IMR-90 (cell line): ENCODE measurements around the gene ATG9B. TPM values are rescaled to one million over a fixed set of nuclear protein-coding genes. Genes with fewer than 3 reads are reported as not detected.

Experiments used
- ATAC-seq: fragments of 200-7000 bp; cut with Tn5 transposase; 2 replicates; pipeline ENCODE4 v1.9.1; 2020; ENCODE audit warnings: low read depth, mild to moderate bottlenecking, moderate library complexity
- BruUV-seq: library from RNA; stranded (reverse); fragments of 400-500 nt; replicated peaks from 2 replicates; lab custom pipeline; 2021; lab: Mats Ljungman, UMichigan
- CTCF ChIA-PET: fragments of 300-600 bp; formaldehyde crosslinking; extraction: SDS; loops from one replicate; lab custom pipeline; 2021; ENCODE audit warnings: antibody characterized with exemption; lab: Yijun Ruan, JAX
- POLR2A ChIA-PET: fragments of 300-600 bp; sonication (Branson Sonifier 250); formaldehyde crosslinking; loops from one replicate; lab custom pipeline; 2022; ENCODE audit warnings: antibody characterized with exemption; ENCODE audit not compliant: unreplicated experiment; lab: Charles Lee
- DNase-seq: peaks from one replicate; pipeline ENCODE4 v3.0.0; 2013
- H2AFZ ChIP-seq: replicated peaks from 2 replicates; pipeline ENCODE3; 2013; ENCODE audit warnings: low read length, mild to moderate bottlenecking; ENCODE audit not compliant: poor library complexity
- H2AK5ac ChIP-seq: 2 replicates; pipeline ENCODE4 v1.6.1; 2013; ENCODE audit warnings: low read depth, low read length, inconsistent platforms
- H2AK9ac ChIP-seq: replicated peaks from 2 replicates; pipeline ENCODE3; 2013; ENCODE audit warnings: mild to moderate bottlenecking, low read depth, low read length, moderate library complexity; ENCODE audit not compliant: poor library complexity
- H2BK120ac ChIP-seq: 2 replicates; pipeline ENCODE4 v1.6.1; 2013; ENCODE audit warnings: low read depth, low read length, inconsistent platforms
- H2BK15ac ChIP-seq: 3 replicates; pipeline ENCODE4 v1.6.1; 2013; ENCODE audit warnings: low read depth, low read length, inconsistent platforms
- H2BK20ac ChIP-seq: 2 replicates; pipeline ENCODE4 v1.6.1; 2013; ENCODE audit warnings: low read depth, mild to moderate bottlenecking, inconsistent platforms, low read length, moderate library complexity
- H2BK5ac ChIP-seq: 2 replicates; pipeline ENCODE4 v1.6.1; 2013; ENCODE audit warnings: mild to moderate bottlenecking, low read depth, low read length, inconsistent platforms; ENCODE audit not compliant: poor library complexity, severe bottlenecking
- H3K14ac ChIP-seq: replicated peaks from 2 replicates; pipeline ENCODE4 v1.6.1; 2013; ENCODE audit warnings: low read depth, low read length, inconsistent platforms
- H3K18ac ChIP-seq: 2 replicates; pipeline ENCODE4 v1.6.1; 2013; ENCODE audit warnings: low read depth, low read length, control low read depth
- H3K23ac ChIP-seq: 2 replicates; pipeline ENCODE4 v1.6.1; 2013; ENCODE audit warnings: low read depth, low read length, inconsistent platforms
- H3K27ac ChIP-seq: 2 replicates; pipeline ENCODE4 v1.5.1; 2013; ENCODE audit warnings: mild to moderate bottlenecking, control low read depth, low read length; ENCODE audit not compliant: insufficient read depth
- H3K27me3 ChIP-seq: 2 replicates; pipeline ENCODE4 v1.6.1; 2013; ENCODE audit warnings: low read length; ENCODE audit not compliant: control insufficient read depth, insufficient read depth
- H3K36me3 ChIP-seq: 2 replicates; pipeline ENCODE4 v1.6.1; 2013; ENCODE audit warnings: low read length, mixed read lengths; ENCODE audit not compliant: control insufficient read depth, insufficient read depth
- H3K4ac ChIP-seq: 2 replicates; pipeline ENCODE4 v1.6.1; 2013; ENCODE audit warnings: low read depth, low read length, inconsistent platforms
- H3K4me1 ChIP-seq: 2 replicates; pipeline ENCODE4 v1.6.1; 2013; ENCODE audit warnings: low read length, mixed read lengths; ENCODE audit not compliant: control insufficient read depth, insufficient read depth
- H3K4me2 ChIP-seq: 2 replicates; pipeline ENCODE4 v1.6.1; 2013; ENCODE audit warnings: low read depth, mild to moderate bottlenecking, control low read depth, low read length, moderate library complexity
- H3K4me3 ChIP-seq: 2 replicates; pipeline ENCODE4 v1.5.1; 2013; ENCODE audit warnings: low read depth, mild to moderate bottlenecking, control low read depth, low read length, moderate library complexity; ENCODE audit not compliant: insufficient read depth
- H3K56ac ChIP-seq: 2 replicates; pipeline ENCODE4 v1.6.1; 2013; ENCODE audit warnings: low read length, inconsistent platforms; ENCODE audit not compliant: insufficient read depth; ENCODE audit errors: extremely low read depth
- H3K79me1 ChIP-seq, 2 experiments: 2 replicates each; pipeline ENCODE4 v1.6.1; 2013; ENCODE audit warnings: low read length in 2 of 2, inconsistent platforms in 1 of 2, low read depth in 1 of 2
- H3K9ac ChIP-seq: 2 replicates; pipeline ENCODE4 v1.6.1; 2013; ENCODE audit warnings: low read depth, low read length, control low read depth
- H3K9me1 ChIP-seq: 2 replicates; pipeline ENCODE4 v1.6.1; 2013; ENCODE audit warnings: low read length, inconsistent platforms; ENCODE audit not compliant: insufficient read depth
- H3K9me3 ChIP-seq: 2 replicates; pipeline ENCODE4 v1.6.1; 2013; ENCODE audit warnings: low read length; ENCODE audit not compliant: control insufficient read depth, insufficient read depth
- H4K20me1 ChIP-seq: 2 replicates; pipeline ENCODE4 v1.6.1; 2013; ENCODE audit warnings: low read length, inconsistent platforms; ENCODE audit not compliant: insufficient read depth
- H4K5ac ChIP-seq: 2 replicates; pipeline ENCODE4 v1.6.1; 2013; ENCODE audit warnings: mild to moderate bottlenecking, low read depth, low read length, control low read depth
- H4K8ac ChIP-seq, 2 experiments: 2 replicates each; pipeline ENCODE4 v1.6.1; 2013; ENCODE audit warnings: low read depth in 2 of 2, low read length in 2 of 2, control low read depth in 1 of 2, inconsistent platforms in 1 of 2
- H4K91ac ChIP-seq: 2 replicates; pipeline ENCODE4 v1.6.1; 2013; ENCODE audit warnings: low read depth, low read length, inconsistent platforms; ENCODE audit not compliant: insufficient read depth
- CEBPB ChIP-seq: IDR thresholded peaks from 2 replicates; pipeline ENCODE4 v1.6.1; 2012; ENCODE audit warnings: low read depth, low read length, improper control_type of control experiment
- MAFK ChIP-seq: IDR thresholded peaks from 2 replicates; pipeline ENCODE4 v1.6.1; 2012; ENCODE audit warnings: low read depth, low read length, improper control_type of control experiment
- SMC3 ChIP-seq: fragments of 150-350 bp; IDR thresholded peaks from 2 replicates; pipeline ENCODE4 v1.6.1; 2016; ENCODE audit warnings: low read depth, mild to moderate bottlenecking, antibody characterized with exemption, low read length, moderate library complexity
- WGBS, 2 experiments: methylation state at CpG; one replicate each; pipeline versions ENCODE4 v1.1.5 to v1.1.7; 2013; ENCODE audit warnings: missing lambda C conversion rate in 2 of 2; ENCODE audit not compliant: insufficient read length in 1 of 2; ENCODE audit errors: extremely low coverage in 2 of 2; 5-methylcytosine and 5-hydroxymethylcytosine counted together
- dilution Hi-C: fragments of 300-500 bp; cut with HindIII; formaldehyde crosslinking; loops from one replicate; pipeline ENCODE4 v1.14.3; 2018; ENCODE audit warnings: low sequenced_read_pairs; ENCODE audit not compliant: unreplicated experiment
- in situ Hi-C: fragments of 300-500 bp; cut with MboI; formaldehyde crosslinking; loops from 3 replicates; pipeline ENCODE4 v1.14.3; 2019; ENCODE audit warnings: low sequenced_read_pairs, inconsistent platforms, mixed read lengths
- intact Hi-C: fragments of 100-400 bp; cut with micrococcal nuclease; formaldehyde crosslinking; loops from 2 replicates; pipeline ENCODE4 v1.10.0; 2022
- polyA plus RNA-seq, 3 experiments: library from polyadenylated mRNA; depleted of rRNA; stranded (reverse); fragments of >200 nt; gene quantifications; 2 replicates each; pipeline ENCODE4 v1.2.3, GENCODE V29; 2012; ENCODE audit warnings: low replicate concordance in 1 of 3
- total RNA-seq: library from RNA; depleted of rRNA; stranded (reverse); fragments of >200 nt; gene quantifications from 2 replicates; pipeline ENCODE4 v1.2.3, GENCODE V29; 2012

ATG9B gene
- total and polyA plus RNA-seq, 2 of the 4 experiments (the other 2 are of a cell fraction): 0.18 to 0.91 TPM

GRCh38 chr7:151025924-151026671, 1.8 kb upstream of the ATG9B start:
- Histone ChIP-seq H3K18ac (no peak overlapping the region), H3K4ac (no peak overlapping the region), H3K4me2 (no peak overlapping the region), H2BK20ac (no peak overlapping the region), H3K9ac (no peak overlapping the region), H4K5ac (no peak overlapping the region), H2AK5ac (no peak overlapping the region), H3K9me1 (no peaks in the 10 kb centered on the region), H2AK9ac (peak overlapping the region; percentile 42), H2BK120ac (no peak overlapping the region), H2AFZ (peak overlapping the region; percentile 51), H3K36me3 (no peaks in the 10 kb centered on the region), H3K79me1 (peaks cover 10 to 16% of the 10 kb centered on the region in 2 experiments; a peak in 3 of 4 replicates), H3K27me3 (peaks cover 17% of the 10 kb centered on the region), H2BK5ac (no peak overlapping the region), H3K4me3 (no peak overlapping the region), H2BK15ac (no peak overlapping the region), H3K23ac (no peak overlapping the region), H3K4me1 (no peaks in the 10 kb centered on the region), H4K8ac (no peak overlapping the region), H3K9me3 (no peaks in the 10 kb centered on the region), H3K27ac (no peak overlapping the region), H4K20me1 (no peaks in the 10 kb centered on the region), H3K56ac (no peak overlapping the region), H4K91ac (no peak overlapping the region), H3K14ac (no peak overlapping the region)
- CTCF ChIA-PET: no interaction called here
- in situ Hi-C loops: no loop called here
- POLR2A ChIA-PET: no interaction called here
- intact Hi-C loops: no loop called here
- TF ChIP-seq SMC3: no peak
- TF ChIP-seq CEBPB: peak; percentile 43; the same call in 1 of the 2 replicates
- TF ChIP-seq MAFK: no peak
- dilution Hi-C loops: no loop called here
- no TSS peak for BruUV-seq
- 100% methylated on average over 1 of the region's 4 CpGs; no CpG with 5 or more reads in 1 of the 2 experiments for WGBS, 2 experiments
- ATAC-seq (no peak), DNase-seq (peak; percentile 52)
